IPS DF 4.7 (cell line): ENCODE results near the gene CYFIP2.

Source experiments
- DNase-seq: peaks from one replicate; pipeline ENCODE4 v3.0.0-alpha.2; 2013; ENCODE audit warnings: low spot score; ENCODE audit errors: extremely low read depth

Gene CYFIP2

GRCh38 chr5:157258450-157258849, 7.5 kb upstream of the CYFIP2 start:
- no peak for DNase-seq

GRCh38 chr5:157259699-157260098, 6.2 kb upstream of the CYFIP2 start:
- no peak for DNase-seq

GRCh38 chr5:157263496-157264090, 2.3 kb upstream of the CYFIP2 start:
- no peak for DNase-seq

- no peak for DNase-seq
These were observed 524 bp downstream of the CYFIP2 start for GRCh38 chr5:157266286-157267007.

GRCh38 chr5:157267025-157267424, 1.1 kb downstream of the CYFIP2 start:
- no peak for DNase-seq

GRCh38 chr5:157267761-157268480, 2.0 kb downstream of the CYFIP2 start:
- no peak for DNase-seq

GRCh38 chr5:157269165-157269671, 3.3 kb downstream of the CYFIP2 start:
- DNase-seq: no peak

GRCh38 chr5:157269761-157270272, 3.9 kb downstream of the CYFIP2 start:
- DNase-seq: no peak

GRCh38 chr5:157270771-157271170, 4.8 kb downstream of the CYFIP2 start:
- no peak for DNase-seq

GRCh38 chr5:157271740-157272271, 5.9 kb downstream of the CYFIP2 start:
- no peak for DNase-seq

- DNase-seq: no peak
These were observed 7.2 kb downstream of the CYFIP2 start for GRCh38 chr5:157273131-157273556.

- DNase-seq: no peak
These were observed 9.5 kb downstream of the CYFIP2 start for GRCh38 chr5:157275403-157275802.

- DNase-seq: no peak
These were observed 12.6 kb downstream of the CYFIP2 start for GRCh38 chr5:157278319-157279037.

GRCh38 chr5:157279605-157280239, 13.8 kb downstream of the CYFIP2 start:
- no peak for DNase-seq

GRCh38 chr5:157280927-157281326, 15.0 kb downstream of the CYFIP2 start:
- no peak for DNase-seq

GRCh38 chr5:157282150-157282549, 16.2 kb downstream of the CYFIP2 start:
- no peak for DNase-seq

GRCh38 chr5:157283434-157283833, 17.5 kb downstream of the CYFIP2 start:
- DNase-seq: no peak

GRCh38 chr5:157284458-157285212, 18.7 kb downstream of the CYFIP2 start:
- no peak for DNase-seq

- no peak for DNase-seq
These were observed 19.6 kb downstream of the CYFIP2 start for GRCh38 chr5:157285310-157286035.
